ENCODE results near the gene DTWD2. TPM values are rescaled to one million over a fixed set of nuclear protein-coding genes. Genes with fewer than 3 reads are reported as not detected.

Gene DTWD2
- total and polyA plus RNA-seq, 7 donors = 2.4 to 10.4 (median 5.3) TPM

DNA sequence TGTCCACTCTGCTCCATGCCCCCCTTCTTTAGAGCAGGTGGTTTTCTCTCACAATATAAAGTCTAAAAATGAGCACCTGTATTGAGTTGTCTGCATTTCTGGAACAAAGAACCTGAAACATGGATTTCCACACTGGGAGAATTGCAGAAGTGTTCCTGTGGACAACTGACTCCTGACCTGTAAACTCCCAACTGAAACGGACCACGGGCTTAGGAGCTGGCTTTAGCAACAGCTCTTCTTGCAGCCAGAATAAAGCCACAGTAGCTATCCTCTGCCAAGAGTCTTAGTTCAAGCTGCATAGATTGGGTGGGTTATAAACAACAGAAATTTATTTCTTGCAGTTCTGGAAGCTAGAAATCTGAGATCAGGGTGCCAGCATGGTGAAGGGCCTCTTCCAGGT, 194.7 kb downstream of the DTWD2 start:
- Histone ChIP-seq H3K4me3 (no peak overlapping the region), H3K27ac (no peak overlapping the region), H3K27me3 (no peaks in the 10 kb centered on the region), H3K4me1 (peaks cover 0 to 17% (median 8%) of the 10 kb centered on the region in 4 donors), H3K36me3 (no peaks in the 10 kb centered on the region), H3K9me3 (no peaks in the 10 kb centered on the region)
- no peak for DNase-seq
- 53 to 71% methylated on average over 2 of the region's 2 CpGs for WGBS, 2 donors
- intact Hi-C loops (cut with DNase I) = loop anchor here (5.0 kb wide), 1 partner anchor 1341 kb away; no protein-coding TSS in a partner anchor
- TF ChIP-seq EP300 (IDR thresholded peaks at IDR 0.05) = no peak
- TF ChIP-seq POLR2AphosphoS5 (IDR thresholded peaks at IDR 0.05) = no peak
- TF ChIP-seq, protein P1, sequence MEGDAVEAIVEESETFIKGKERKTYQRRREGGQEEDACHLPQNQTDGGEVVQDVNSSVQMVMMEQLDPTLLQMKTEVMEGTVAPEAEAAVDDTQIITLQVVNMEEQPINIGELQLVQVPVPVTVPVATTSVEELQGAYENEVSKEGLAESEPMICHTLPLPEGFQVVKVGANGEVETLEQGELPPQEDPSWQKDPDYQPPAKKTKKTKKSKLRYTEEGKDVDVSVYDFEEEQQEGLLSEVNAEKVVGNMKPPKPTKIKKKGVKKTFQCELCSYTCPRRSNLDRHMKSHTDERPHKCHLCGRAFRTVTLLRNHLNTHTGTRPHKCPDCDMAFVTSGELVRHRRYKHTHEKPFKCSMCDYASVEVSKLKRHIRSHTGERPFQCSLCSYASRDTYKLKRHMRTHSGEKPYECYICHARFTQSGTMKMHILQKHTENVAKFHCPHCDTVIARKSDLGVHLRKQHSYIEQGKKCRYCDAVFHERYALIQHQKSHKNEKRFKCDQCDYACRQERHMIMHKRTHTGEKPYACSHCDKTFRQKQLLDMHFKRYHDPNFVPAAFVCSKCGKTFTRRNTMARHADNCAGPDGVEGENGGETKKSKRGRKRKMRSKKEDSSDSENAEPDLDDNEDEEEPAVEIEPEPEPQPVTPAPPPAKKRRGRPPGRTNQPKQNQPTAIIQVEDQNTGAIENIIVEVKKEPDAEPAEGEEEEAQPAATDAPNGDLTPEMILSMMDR (IDR thresholded peaks at IDR 0.05) = no peak
- TF ChIP-seq POLR2A (IDR thresholded peaks at IDR 0.05) = no peak

DNA sequence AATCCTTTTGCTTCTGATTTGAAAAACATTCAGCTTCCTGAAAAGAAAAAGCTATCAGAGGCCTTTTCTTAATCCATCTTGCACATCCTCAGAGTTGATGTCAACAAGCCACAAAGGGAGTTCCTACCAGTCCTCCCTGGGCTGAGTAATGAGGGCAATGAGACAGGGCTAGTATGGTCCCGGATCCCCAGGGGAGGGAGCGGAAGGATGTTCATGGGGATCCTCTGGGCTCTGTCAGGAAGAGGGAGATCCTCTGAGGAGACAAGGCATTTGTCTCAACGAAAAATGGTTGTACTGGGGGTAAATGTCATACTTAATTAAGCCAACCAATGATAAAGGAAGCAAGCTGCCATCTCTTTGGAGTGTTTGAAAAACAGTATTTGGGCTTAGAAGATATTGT, 195.3 kb downstream of the DTWD2 start:
- intact Hi-C loops (cut with DNase I) = loop anchor here (5.0 kb wide), 1 partner anchor 1341 kb away; no protein-coding TSS in a partner anchor

DNA sequence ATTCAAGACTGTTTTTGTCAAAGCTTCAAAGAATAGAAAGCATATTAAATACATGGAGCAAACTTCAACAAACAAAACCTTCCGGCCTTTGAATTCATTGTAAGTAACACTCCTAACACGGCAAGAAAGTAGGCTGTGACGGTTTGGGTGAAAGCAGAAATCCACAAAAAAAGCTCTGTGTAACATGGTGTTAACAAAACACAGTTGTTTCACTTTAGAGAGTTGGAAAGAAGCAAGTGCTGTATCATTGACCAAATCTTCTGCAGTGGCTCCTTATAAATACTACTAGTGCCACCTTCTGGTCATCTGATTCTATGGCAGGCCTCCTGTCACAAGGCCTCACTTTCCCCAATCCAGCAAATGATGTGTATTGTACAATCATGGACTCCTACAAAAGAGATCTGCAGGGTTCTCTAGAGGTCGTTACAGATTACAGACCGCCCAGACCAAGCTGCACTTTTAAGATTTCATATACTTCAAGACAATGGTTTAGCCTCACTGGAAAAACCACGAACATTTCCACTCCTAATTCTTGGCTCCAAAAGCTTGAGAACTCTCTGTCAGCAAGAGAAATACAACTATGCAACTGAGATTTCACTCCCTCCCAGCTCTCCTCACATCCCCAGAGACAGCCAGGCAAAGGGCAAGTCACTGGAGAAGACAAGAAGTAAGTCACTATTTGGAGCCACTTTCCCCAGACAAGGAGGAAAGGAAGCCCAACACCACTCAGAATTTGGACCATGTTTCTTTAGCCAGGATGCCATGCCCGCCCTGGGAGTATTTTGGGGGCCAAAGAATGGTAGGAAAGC, 196.2 kb downstream of the DTWD2 start:
- H3K4me1 ChIP-seq = peaks cover 0 to 17% (median 8%) of the 10 kb centered on the region in 4 donors
- 41 to 45% methylated on average over 7 of the region's 7 CpGs for WGBS, 2 donors
- no peaks in the 10 kb centered on the region for H3K9me3 ChIP-seq
- DNase-seq = no peak
- peak in 1 of 4 donors; percentile 17 for TF ChIP-seq POLR2AphosphoS5 (IDR thresholded peaks at IDR 0.05)
- TF ChIP-seq POLR2A (IDR thresholded peaks at IDR 0.05) = no peak
- TF ChIP-seq, protein P1 (IDR thresholded peaks at IDR 0.05) = peak; percentile 29 to 78 (median 62)
- H3K36me3 ChIP-seq = no peaks in the 10 kb centered on the region
- intact Hi-C loops (cut with DNase I) = loop anchor here (5.0 kb wide), 1 partner anchor 1340 kb away; no protein-coding TSS in a partner anchor
- H3K27ac ChIP-seq = peak overlapping the region in 3 of 4 donors; percentile 39 to 66 (median 63)
- peak overlapping the region in 3 of 4 donors; percentile 7 to 33 (median 28) for H3K4me3 ChIP-seq
- no peaks in the 10 kb centered on the region for H3K27me3 ChIP-seq

More for the DNA sequence above, 195.3 kb downstream of the DTWD2 start:
- H3K27ac ChIP-seq = no peak overlapping the region
- H3K9me3 ChIP-seq = no peaks in the 10 kb centered on the region
- H3K27me3 ChIP-seq = no peaks in the 10 kb centered on the region
- no peak overlapping the region for H3K4me3 ChIP-seq
- H3K4me1 ChIP-seq = peaks cover 0 to 17% (median 8%) of the 10 kb centered on the region in 4 donors
- WGBS, 2 donors = 79 to 80% methylated on average over 3 of the region's 3 CpGs
- DNase-seq = no peak
- TF ChIP-seq EP300 (IDR thresholded peaks at IDR 0.05) = no peak
- no peak for TF ChIP-seq POLR2A (IDR thresholded peaks at IDR 0.05)
- no peak for TF ChIP-seq POLR2AphosphoS5 (IDR thresholded peaks at IDR 0.05)
- TF ChIP-seq, protein P1 (IDR thresholded peaks at IDR 0.05) = no peak
- no peaks in the 10 kb centered on the region for H3K36me3 ChIP-seq

DNA sequence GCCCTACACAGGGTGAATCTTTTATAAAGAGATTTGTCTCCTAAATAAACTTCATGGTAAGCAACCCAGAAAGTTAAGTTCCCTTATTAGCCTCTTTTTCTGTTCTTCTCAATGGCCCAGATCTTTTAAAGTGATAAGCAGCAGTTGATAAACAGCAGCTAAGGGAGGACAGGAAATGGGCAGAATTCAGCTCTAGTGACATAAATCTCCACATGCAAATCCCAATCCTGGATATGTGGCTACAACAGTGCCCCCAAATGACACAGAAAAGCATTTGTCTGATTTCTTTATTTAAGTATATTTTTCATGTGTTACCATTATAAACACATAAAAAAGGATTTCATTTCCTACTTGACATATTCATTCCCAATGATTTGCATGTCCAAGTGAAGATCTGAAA, 199.0 kb downstream of the DTWD2 start:
- DNase-seq = no peak
- Histone ChIP-seq H3K36me3 (no peaks in the 10 kb centered on the region), H3K9me3 (no peaks in the 10 kb centered on the region), H3K4me3 (no peak overlapping the region), H3K27ac (no peak overlapping the region), H3K27me3 (no peaks in the 10 kb centered on the region), H3K4me1 (peaks cover 0 to 17% (median 8%) of the 10 kb centered on the region in 4 donors)
- intact Hi-C loops (cut with DNase I) = no loop called here
- no peak for TF ChIP-seq EP300 (IDR thresholded peaks at IDR 0.05)
- TF ChIP-seq, protein P1 (IDR thresholded peaks at IDR 0.05) = no peak
